ENCODE measurements around the gene EIF2AK3. TPM values are rescaled to one million over a fixed set of nuclear protein-coding genes. Genes with fewer than 3 reads are reported as not detected.
A peak's percentile ranks its signal among the peaks of the same experiment; 100 is the strongest.

EIF2AK3 gene
- total and polyA plus RNA-seq, 10 of the 15 experiments (the other 5 are each of a cell fraction or from before 2014, with no cell fraction given) = 5.0 to 44.7 (median 22.4) TPM

DNA sequence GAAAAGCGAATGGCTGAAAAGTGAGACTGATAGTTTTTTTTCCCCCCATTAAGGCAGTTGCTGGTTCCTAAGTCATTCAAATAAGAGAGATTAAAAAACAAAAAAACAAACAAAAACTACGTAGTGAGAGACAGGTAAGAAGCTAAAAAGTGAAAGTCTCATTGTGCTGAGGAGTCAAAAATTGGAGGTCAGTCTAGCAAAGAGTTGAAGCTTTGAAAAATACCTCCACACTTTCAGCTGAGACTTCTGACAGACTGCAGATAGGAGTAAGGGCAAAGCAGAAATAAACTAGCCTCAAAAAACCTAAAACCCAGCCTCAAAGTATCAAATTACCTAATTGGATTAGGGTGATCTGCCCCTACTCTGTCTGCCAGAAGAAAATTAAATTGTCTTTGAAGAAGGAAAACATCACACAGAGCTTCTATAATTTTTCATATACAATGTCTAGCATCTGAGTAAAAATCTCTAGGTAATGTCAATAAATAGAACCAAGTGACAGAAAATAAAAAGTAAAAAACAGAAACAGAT lies 10.9 kb upstream of the EIF2AK3 start:
- Histone ChIP-seq H3K4me3 (no peak overlapping the region), H3K4me2 (ENCODE audit: control insufficient read depth, insufficient read depth) (no peak overlapping the region), H3K9ac (ENCODE audit: control insufficient read depth, insufficient read depth, low read length) (no peak overlapping the region), H2AFZ (ENCODE audit: control insufficient read depth, low read depth, low read length) (no peak overlapping the region), H3K4me1 (ENCODE audit: control insufficient read depth, insufficient read depth, low read length) (peaks cover 7% of the 10 kb centered on the region; the same call in 1 of the 2 replicates), H4K20me1 (ENCODE audit: control insufficient read depth, insufficient read depth) (no peaks in the 10 kb centered on the region), H3K79me2 (ENCODE audit: control insufficient read depth, insufficient read depth, low read length) (no peaks in the 10 kb centered on the region), H3K36me3 (ENCODE audit: control insufficient read depth in 2 of 2, insufficient read depth in 2 of 2, low read length in 1 of 2) (no peaks in the 10 kb centered on the region), H3K27ac (ENCODE audit: control insufficient read depth, insufficient read depth) (no peak overlapping the region), H3K9me3 (replicated peaks; ENCODE audit: control insufficient read depth, insufficient read depth, low read length) (peaks cover 2% of the 10 kb centered on the region; the same call in 2 of the 3 replicates), H3K27me3 (replicated peaks in 1 of 2; ENCODE audit: control insufficient read depth in 2 of 2, insufficient read depth in 2 of 2, low read length in 1 of 2) (no peaks in the 10 kb centered on the region)
- WGBS (ENCODE audit: insufficient coverage, insufficient replicate concordance, low lambda C conversion rate, missing lambda C conversion rate) = 53% methylated on average over 2 of the region's 2 CpGs
- in situ Hi-C loops (cut with MboI) = no loop called here
- ChIA-PET RAD21 (ENCODE audit: unreplicated experiment) (interaction anchor here (0.8 to 1.5 kb wide), 6 partner anchors 9 to 47 kb away, joined by 3 to 6 read pairs (median 3); no protein-coding TSS in a partner anchor), SMC1A (ENCODE audit: uncharacterized antibody, unreplicated experiment) (interaction anchor here (0.8 to 1.7 kb wide), 9 partner anchors 9 to 38 kb away, joined by 3 to 9 read pairs (median 4); no protein-coding TSS in a partner anchor), POLR2A (interaction anchor here (0.9 to 1.6 kb wide), 3 partner anchors 9 to 38 kb away, joined by 3 to 9 read pairs (median 3); no protein-coding TSS in a partner anchor), CTCF (interaction anchor here (1.0 to 1.4 kb wide), 4 partner anchors 31 to 48 kb away, joined by 3 to 6 read pairs (median 4); no protein-coding TSS in a partner anchor)
- intact Hi-C loops (cut with micrococcal nuclease; ENCODE audit: unreplicated experiment) = no loop called here
- TF ChIP-seq, protein P1, sequence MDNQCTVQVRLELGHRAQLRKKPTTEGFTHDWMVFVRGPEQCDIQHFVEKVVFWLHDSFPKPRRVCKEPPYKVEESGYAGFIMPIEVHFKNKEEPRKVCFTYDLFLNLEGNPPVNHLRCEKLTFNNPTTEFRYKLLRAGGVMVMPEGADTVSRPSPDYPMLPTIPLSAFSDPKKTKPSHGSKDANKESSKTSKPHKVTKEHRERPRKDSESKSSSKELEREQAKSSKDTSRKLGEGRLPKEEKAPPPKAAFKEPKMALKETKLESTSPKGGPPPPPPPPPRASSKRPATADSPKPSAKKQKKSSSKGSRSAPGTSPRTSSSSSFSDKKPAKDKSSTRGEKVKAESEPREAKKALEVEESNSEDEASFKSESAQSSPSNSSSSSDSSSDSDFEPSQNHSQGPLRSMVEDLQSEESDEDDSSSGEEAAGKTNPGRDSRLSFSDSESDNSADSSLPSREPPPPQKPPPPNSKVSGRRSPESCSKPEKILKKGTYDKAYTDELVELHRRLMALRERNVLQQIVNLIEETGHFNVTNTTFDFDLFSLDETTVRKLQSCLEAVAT (IDR thresholded peaks at IDR 0.05) = no peak
- no peak for TF ChIP-seq NRF1 (conservative IDR thresholded peaks at IDR 0.05; ENCODE audit: low read depth, low read length)
- no peak for TF ChIP-seq MEF2A (IDR thresholded peaks at IDR 0.05; ENCODE audit: insufficient read depth, low read depth, low read length)
- no peak for TF ChIP-seq EZH2 (IDR thresholded peaks at IDR 0.05; ENCODE audit: borderline replicate concordance, control insufficient read depth, low read depth, low read length)
- no peak for TF ChIP-seq BACH1 (IDR thresholded peaks at IDR 0.05; ENCODE audit: borderline replicate concordance)
- TF ChIP-seq NR2C2 (IDR thresholded peaks at IDR 0.05; ENCODE audit: borderline replicate concordance, control insufficient read depth, insufficient read length, low read depth) = no peak
- TF ChIP-seq FOXM1 (IDR thresholded peaks at IDR 0.05; ENCODE audit: low read depth, low read length) = no peak
- TF ChIP-seq CBFB (IDR thresholded peaks at IDR 0.05; ENCODE audit: low read depth) = no peak
- TF ChIP-seq CREM (IDR thresholded peaks at IDR 0.05; ENCODE audit: low read depth) = no peak
- no peak for TF ChIP-seq SMAD5 (IDR thresholded peaks at IDR 0.05; ENCODE audit: low read depth)
- no peak for TF ChIP-seq ATF7 (IDR thresholded peaks at IDR 0.05; ENCODE audit: low read depth)
- no peak for TF ChIP-seq MTA3 (IDR thresholded peaks at IDR 0.05; ENCODE audit: borderline replicate concordance, low read length)
- no peak for TF ChIP-seq MXI1 (IDR thresholded peaks at IDR 0.05; ENCODE audit: low read depth, low read length)
- TF ChIP-seq PAX8 (IDR thresholded peaks at IDR 0.05) = no peak
- TF ChIP-seq ZNF217 (IDR thresholded peaks at IDR 0.05) = no peak
- TF ChIP-seq, protein P2, sequence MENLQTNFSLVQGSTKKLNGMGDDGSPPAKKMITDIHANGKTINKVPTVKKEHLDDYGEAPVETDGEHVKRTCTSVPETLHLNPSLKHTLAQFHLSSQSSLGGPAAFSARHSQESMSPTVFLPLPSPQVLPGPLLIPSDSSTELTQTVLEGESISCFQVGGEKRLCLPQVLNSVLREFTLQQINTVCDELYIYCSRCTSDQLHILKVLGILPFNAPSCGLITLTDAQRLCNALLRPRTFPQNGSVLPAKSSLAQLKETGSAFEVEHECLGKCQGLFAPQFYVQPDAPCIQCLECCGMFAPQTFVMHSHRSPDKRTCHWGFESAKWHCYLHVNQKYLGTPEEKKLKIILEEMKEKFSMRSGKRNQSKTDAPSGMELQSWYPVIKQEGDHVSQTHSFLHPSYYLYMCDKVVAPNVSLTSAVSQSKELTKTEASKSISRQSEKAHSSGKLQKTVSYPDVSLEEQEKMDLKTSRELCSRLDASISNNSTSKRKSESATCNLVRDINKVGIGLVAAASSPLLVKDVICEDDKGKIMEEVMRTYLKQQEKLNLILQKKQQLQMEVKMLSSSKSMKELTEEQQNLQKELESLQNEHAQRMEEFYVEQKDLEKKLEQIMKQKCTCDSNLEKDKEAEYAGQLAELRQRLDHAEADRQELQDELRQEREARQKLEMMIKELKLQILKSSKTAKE (IDR thresholded peaks at IDR 0.05; ENCODE audit: low read depth, poor library complexity, severe bottlenecking) = no peak
- no peak for TF ChIP-seq HDGF (IDR thresholded peaks at IDR 0.05)
- TF ChIP-seq ZNF207 (IDR thresholded peaks at IDR 0.05; ENCODE audit: borderline replicate concordance) = no peak
- TF ChIP-seq SREBF2 (IDR thresholded peaks at IDR 0.05; ENCODE audit: low read length) = no peak
- TF ChIP-seq ZNF622 (IDR thresholded peaks at IDR 0.05) = no peak
- no peak for FAIRE-seq
- peak; percentile 42 for ATAC-seq
- BruUV-seq (replicated peaks) = no TSS peak
- DNase-seq (ENCODE audit: low read depth, low spot score) = no peak
